Left lung (tissue), 10 donors: Measurements from ENCODE around the gene OR1I1. TPM values are rescaled to one million over a fixed set of nuclear protein-coding genes. Genes with fewer than 3 reads are reported as not detected.
A peak's percentile ranks its signal among the peaks of the same experiment; 100 is the strongest.

ENCODE experiments used
- ATAC-seq: fragments of 200-7000 bp; cut with Tn5 transposase; one replicate; pipeline ENCODE4 v1.9.1; 2020; ENCODE audit warnings: moderate library complexity
- DNase-seq, 4 donors: peaks; one replicate each; pipeline ENCODE4 v3.0.0-alpha.2; 2013 to 2020
- H3K27ac ChIP-seq, 2 donors: fragments of 200-600 bp; sonication (generic) in 1 of 2; one replicate each; pipeline versions ENCODE4 v1.5.0 to v1.8.0; 2020 to 2021
- H3K27me3 ChIP-seq, 2 donors: fragments of 200-600 bp; sonication (generic) in 1 of 2; one replicate each; pipeline versions ENCODE4 v1.5.0 to v1.8.0; 2020 to 2021
- H3K36me3 ChIP-seq, 2 donors: fragments of 200-600 bp; sonication (generic) in 1 of 2; one replicate each; pipeline versions ENCODE4 v1.5.0 to v1.8.0; 2020 to 2021
- H3K4me1 ChIP-seq, 2 donors: fragments of 200-600 bp; one replicate each; pipeline ENCODE4 v1.8.0; 2021
- H3K4me3 ChIP-seq, 2 donors: fragments of 200-600 bp; sonication (generic) in 1 of 2; one replicate each; pipeline versions ENCODE4 v1.5.0 to v1.8.0; 2020 to 2021; ENCODE audit warnings: mild to moderate bottlenecking in 1 of 2
- H3K9me3 ChIP-seq, 2 donors: fragments of 200-600 bp; sonication (generic) in 1 of 2; one replicate each; pipeline versions ENCODE4 v1.5.0 to v1.8.0; 2020 to 2021
- intact Hi-C, 2 donors: fragments of 100-400 bp; cut with DNase I; formaldehyde crosslinking; loops; one replicate each; pipeline versions ENCODE4 v1.11.2 to v1.14.2; 2022
- polyA plus RNA-seq, 6 donors: library from polyadenylated mRNA; unstranded; fragments of 120-200 nt; gene quantifications; one replicate each; pipeline ENCODE4 v1.2.1, GENCODE V29; 2013; ENCODE audit not compliant: insufficient read length in 6 of 6
- total RNA-seq, 2 donors: library from RNA; stranded (reverse); fragmentation: NEBNext Ultra II Directional; extraction: Animal tissue kit (Norgen Biotek cat#: 25700); gene quantifications; one replicate each; pipeline ENCODE4 v1.2.1, GENCODE V29; 2021
- TF ChIP-seq, protein P1 (sequence below), 2 donors: fragments of 200-600 bp; sonication (generic) in 1 of 2; IDR thresholded peaks; one replicate each; pipeline versions ENCODE4 v1.5.0 to v1.8.0; 2021; ENCODE audit warnings: antibody characterized with exemption in 2 of 2
- donor health status: DM: no; HTN: yes; CAD: no.
- donor health status: DM: no; HTN: no; CAD: no.

Gene OR1I1
- total and polyA plus RNA-seq, 8 donors: 0.07 to 0.14 (median 0.09) TPM; not detected in 2

DNA sequence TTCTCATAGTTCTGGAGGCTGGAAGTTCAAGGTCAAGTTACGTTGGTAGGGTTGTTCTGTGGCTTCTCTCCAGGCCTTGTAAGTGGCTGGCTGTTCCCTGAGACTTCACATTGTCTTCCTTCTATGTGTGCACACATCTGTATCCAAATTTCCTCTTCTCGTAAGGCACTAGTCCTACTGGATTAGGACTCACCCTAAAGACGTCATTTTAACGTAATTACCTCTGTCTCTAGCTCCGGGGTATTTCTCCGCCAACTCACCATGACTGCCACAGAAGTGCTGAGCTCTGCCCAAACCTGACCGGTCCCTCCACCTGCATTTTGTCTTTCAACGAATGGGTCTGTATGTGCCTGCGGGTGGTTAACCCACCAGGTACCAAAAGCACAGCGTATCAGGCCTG, 16.4 kb downstream of the OR1I1 start:
- no peaks in the 10 kb centered on the region for H3K4me1 ChIP-seq
- H3K9me3 ChIP-seq: peaks cover 0 to under 1% of the 10 kb centered on the region in 2 donors
- H3K36me3 ChIP-seq: no peaks in the 10 kb centered on the region
- no peak overlapping the region for H3K27ac ChIP-seq
- TF ChIP-seq, protein P1, sequence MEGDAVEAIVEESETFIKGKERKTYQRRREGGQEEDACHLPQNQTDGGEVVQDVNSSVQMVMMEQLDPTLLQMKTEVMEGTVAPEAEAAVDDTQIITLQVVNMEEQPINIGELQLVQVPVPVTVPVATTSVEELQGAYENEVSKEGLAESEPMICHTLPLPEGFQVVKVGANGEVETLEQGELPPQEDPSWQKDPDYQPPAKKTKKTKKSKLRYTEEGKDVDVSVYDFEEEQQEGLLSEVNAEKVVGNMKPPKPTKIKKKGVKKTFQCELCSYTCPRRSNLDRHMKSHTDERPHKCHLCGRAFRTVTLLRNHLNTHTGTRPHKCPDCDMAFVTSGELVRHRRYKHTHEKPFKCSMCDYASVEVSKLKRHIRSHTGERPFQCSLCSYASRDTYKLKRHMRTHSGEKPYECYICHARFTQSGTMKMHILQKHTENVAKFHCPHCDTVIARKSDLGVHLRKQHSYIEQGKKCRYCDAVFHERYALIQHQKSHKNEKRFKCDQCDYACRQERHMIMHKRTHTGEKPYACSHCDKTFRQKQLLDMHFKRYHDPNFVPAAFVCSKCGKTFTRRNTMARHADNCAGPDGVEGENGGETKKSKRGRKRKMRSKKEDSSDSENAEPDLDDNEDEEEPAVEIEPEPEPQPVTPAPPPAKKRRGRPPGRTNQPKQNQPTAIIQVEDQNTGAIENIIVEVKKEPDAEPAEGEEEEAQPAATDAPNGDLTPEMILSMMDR (IDR thresholded peaks at IDR 0.05): no peak
- DNase-seq: no peak
- H3K27me3 ChIP-seq: no peaks in the 10 kb centered on the region
- intact Hi-C loops: loop anchor here in 1 of 2 donors (10.0 kb wide), 1 partner anchor 456 kb away; no protein-coding TSS in a partner anchor
- H3K4me3 ChIP-seq: no peak overlapping the region
- ATAC-seq: no peak

DNA sequence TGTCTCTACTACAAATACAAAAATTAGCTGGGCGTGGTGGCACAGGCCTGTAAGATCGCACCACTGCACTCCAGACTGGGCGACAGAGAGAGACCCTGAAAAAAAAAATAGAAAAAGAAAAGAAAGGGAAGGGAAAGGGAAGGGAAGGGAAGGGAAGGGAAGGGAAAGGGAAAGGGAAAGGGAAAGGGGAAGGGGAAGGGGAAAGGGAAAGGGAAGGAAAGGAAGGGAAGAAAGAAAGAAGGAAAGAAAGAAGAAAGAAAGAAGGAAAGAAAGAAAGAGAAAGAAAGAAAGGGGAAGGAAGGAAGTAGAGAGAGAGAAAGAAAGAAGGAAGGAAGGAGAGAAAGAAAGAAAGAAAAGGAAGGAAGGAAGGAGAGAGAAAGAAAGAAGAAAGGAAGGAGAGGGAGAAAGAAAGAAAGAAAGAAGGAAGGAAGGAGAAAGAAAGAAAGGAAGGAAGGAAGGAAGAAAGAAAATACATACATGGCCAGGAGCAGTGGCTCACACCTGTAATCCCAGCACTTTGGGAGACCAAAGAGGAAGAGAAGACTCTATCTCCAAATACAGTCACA, 17.1 kb downstream of the OR1I1 start:
- Histone ChIP-seq H3K4me3 (no peak overlapping the region), H3K9me3 (peaks cover 0 to 7% of the 10 kb centered on the region in 2 donors), H3K27ac (no peak overlapping the region), H3K4me1 (no peaks in the 10 kb centered on the region), H3K36me3 (no peaks in the 10 kb centered on the region), H3K27me3 (no peaks in the 10 kb centered on the region)
- TF ChIP-seq, protein P1 (IDR thresholded peaks at IDR 0.05): no peak
- intact Hi-C loops: loop anchor here in 1 of 2 donors (10.0 kb wide), 1 partner anchor 456 kb away; no protein-coding TSS in a partner anchor
- ATAC-seq (no peak), DNase-seq (no peak)

DNA sequence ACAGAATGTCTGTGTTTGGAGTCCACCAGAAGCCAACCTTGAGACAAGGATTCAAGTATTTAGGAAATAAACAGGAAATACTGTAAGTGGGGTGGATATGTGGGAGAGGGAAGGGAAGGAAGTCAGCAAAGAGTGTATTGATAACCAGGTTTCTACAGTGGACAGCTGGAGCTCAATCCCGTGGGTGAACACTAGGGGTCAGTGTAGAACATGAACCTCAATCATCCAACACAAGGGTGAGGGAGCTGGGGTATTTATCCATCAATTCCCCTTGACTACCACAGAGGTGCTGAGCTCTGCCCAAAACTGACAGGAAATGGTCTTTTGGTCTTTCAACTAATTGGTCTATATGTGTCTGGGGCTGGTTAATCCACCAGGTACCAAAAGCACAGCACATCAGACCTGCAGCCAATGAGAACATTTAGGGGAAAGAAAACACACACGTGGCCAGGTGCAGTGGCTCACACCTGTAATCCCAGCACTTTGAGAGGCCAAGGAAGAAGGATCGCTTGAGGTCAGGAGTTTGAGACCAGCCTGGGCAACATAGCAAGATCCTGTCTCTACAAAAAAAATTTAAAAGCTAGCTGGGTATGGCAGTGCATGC, 19.6 kb downstream of the OR1I1 start:
- no peak overlapping the region for H3K27ac ChIP-seq
- peaks cover 0 to 9% of the 10 kb centered on the region in 2 donors for H3K27me3 ChIP-seq
- intact Hi-C loops: loop anchor here in 1 of 2 donors (5.0 kb wide), 1 partner anchor 51 kb away; no protein-coding TSS in a partner anchor
- peaks cover 0 to 14% of the 10 kb centered on the region in 2 donors for H3K9me3 ChIP-seq
- no peaks in the 10 kb centered on the region for H3K4me1 ChIP-seq
- no peaks in the 10 kb centered on the region for H3K36me3 ChIP-seq
- DNase-seq: peak in 1 of 4 donors; percentile 36
- TF ChIP-seq, protein P1 (IDR thresholded peaks at IDR 0.05): peak; percentile 67 to 76
- ATAC-seq: peak; percentile 82
- no peak overlapping the region for H3K4me3 ChIP-seq

DNA sequence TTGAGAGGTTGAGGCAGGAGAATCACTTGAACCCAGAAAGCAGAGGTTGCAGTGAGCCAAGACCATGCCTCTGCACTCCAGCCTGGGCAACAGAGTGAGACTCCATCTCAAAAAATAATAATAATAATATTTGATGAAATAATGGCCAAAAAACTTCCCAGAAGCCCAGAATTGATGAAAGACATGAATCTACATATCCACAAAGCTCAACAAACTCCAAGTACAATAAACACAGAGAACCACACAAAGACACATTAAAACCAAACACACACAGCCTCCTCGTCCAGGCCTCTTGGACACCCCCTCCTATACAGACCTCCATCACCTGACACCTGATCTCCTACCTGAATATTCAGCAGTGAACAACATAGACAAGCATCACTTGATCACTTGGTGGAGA, 22.0 kb downstream of the OR1I1 start:
- ATAC-seq (no peak), DNase-seq (no peak)
- intact Hi-C loops: loop anchor here in 1 of 2 donors (5.0 kb wide), 1 partner anchor 48 kb away; no protein-coding TSS in a partner anchor
- Histone ChIP-seq H3K4me3 (no peak overlapping the region), H3K27ac (no peak overlapping the region), H3K36me3 (peaks cover 0 to 1% of the 10 kb centered on the region in 2 donors), H3K27me3 (peaks cover 0 to 32% of the 10 kb centered on the region in 2 donors), H3K4me1 (peaks cover 0 to 17% of the 10 kb centered on the region in 2 donors), H3K9me3 (peaks cover 0 to 14% of the 10 kb centered on the region in 2 donors)
- TF ChIP-seq, protein P1 (IDR thresholded peaks at IDR 0.05): no peak

DNA sequence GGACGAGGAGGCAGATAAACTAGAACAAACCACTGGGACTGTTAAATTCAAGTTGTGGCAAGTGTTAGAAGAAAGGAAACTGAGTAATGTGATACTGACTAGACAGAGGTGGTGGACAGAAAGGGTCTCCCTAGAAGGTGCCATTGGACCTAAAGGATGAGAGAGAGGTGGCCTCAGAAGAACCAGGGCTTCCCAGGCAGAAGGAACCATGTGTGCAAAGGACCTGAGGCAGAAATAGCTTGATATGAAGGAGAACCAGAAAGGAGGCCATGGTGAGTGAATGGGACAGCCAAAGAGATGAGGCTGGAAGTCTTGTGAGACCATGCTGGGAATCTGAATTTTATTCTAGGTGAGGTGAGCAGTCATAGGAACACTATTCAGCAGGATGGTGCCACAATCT, 22.4 kb downstream of the OR1I1 start:
- TF ChIP-seq, protein P1 (IDR thresholded peaks at IDR 0.05): no peak
- ATAC-seq: no peak

More for the DNA sequence above, 22.4 kb downstream of the OR1I1 start:
- H3K36me3 ChIP-seq: peaks cover 0 to 5% of the 10 kb centered on the region in 2 donors
- no peak for DNase-seq
- intact Hi-C loops: loop anchor here in 1 of 2 donors (5.0 kb wide), 1 partner anchor 48 kb away; no protein-coding TSS in a partner anchor
- H3K27me3 ChIP-seq: peaks cover 0 to 35% of the 10 kb centered on the region in 2 donors
- peaks cover 0 to 17% of the 10 kb centered on the region in 2 donors for H3K4me1 ChIP-seq
- peaks cover 0 to 14% of the 10 kb centered on the region in 2 donors for H3K9me3 ChIP-seq
- H3K4me3 ChIP-seq: no peak overlapping the region
- H3K27ac ChIP-seq: no peak overlapping the region
